ENCODE results near the gene RUVBL1. TPM values are rescaled to one million over a fixed set of nuclear protein-coding genes. Genes with fewer than 3 reads are reported as not detected.

The RUVBL1 gene
- total RNA-seq (10 to 100 TPM in 2 of 5 donors, 1 to 10 TPM in 2, not detected in 1; 3.5 to 26.4 (median 9.2) TPM), polyA plus RNA-seq (10 to 100 TPM; 12.7 to 17.8 (median 14.6) TPM)
- long read RNA-seq, donor 1, full-length matches to known transcripts = 3 of 3 reads
- long read RNA-seq, donor 1, partial matches to known transcripts = 0 of 3 reads
- long read RNA-seq, donor 1, other reads (novel, unspliced or antisense) = 0 of 3 reads
- long read RNA-seq, donor 2, full-length matches to known transcripts = 13 of 18 reads
- long read RNA-seq, donor 2, partial matches to known transcripts = 5 of 18 reads
- long read RNA-seq, donor 2, other reads (novel, unspliced or antisense) = 0 of 18 reads
- long read RNA-seq, donor 3, full-length matches to known transcripts = 2 of 2 reads
- long read RNA-seq, donor 3, partial matches to known transcripts = 0 of 2 reads
- long read RNA-seq, donor 3, other reads (novel, unspliced or antisense) = 0 of 2 reads
- long read RNA-seq, donor 4, partial matches to known transcripts = 0 of 1 reads
- long read RNA-seq, donor 4, other reads (novel, unspliced or antisense) = 0 of 1 reads
- long read RNA-seq, donor 5, full-length matches to known transcripts = 12 of 17 reads
- long read RNA-seq, donor 5, partial matches to known transcripts = 5 of 17 reads
- long read RNA-seq, donor 5, other reads (novel, unspliced or antisense) = 0 of 17 reads
- long read RNA-seq, donor 6 = 0 reads
- long read RNA-seq, donor 7, full-length matches to known transcripts = 4 of 4 reads
- long read RNA-seq, donor 7, partial matches to known transcripts = 0 of 4 reads
- long read RNA-seq, donor 7, other reads (novel, unspliced or antisense) = 0 of 4 reads
- long read RNA-seq, donor 8, full-length matches to known transcripts = 8 of 8 reads
- long read RNA-seq, donor 8, partial matches to known transcripts = 0 of 8 reads
- long read RNA-seq, donor 8, other reads (novel, unspliced or antisense) = 0 of 8 reads
- long read RNA-seq, donor 9, full-length matches to known transcripts = 13 of 13 reads
- long read RNA-seq, donor 9, partial matches to known transcripts = 0 of 13 reads
- long read RNA-seq, donor 9, other reads (novel, unspliced or antisense) = 0 of 13 reads
- long read RNA-seq, donor 10 = 0 reads

DNA sequence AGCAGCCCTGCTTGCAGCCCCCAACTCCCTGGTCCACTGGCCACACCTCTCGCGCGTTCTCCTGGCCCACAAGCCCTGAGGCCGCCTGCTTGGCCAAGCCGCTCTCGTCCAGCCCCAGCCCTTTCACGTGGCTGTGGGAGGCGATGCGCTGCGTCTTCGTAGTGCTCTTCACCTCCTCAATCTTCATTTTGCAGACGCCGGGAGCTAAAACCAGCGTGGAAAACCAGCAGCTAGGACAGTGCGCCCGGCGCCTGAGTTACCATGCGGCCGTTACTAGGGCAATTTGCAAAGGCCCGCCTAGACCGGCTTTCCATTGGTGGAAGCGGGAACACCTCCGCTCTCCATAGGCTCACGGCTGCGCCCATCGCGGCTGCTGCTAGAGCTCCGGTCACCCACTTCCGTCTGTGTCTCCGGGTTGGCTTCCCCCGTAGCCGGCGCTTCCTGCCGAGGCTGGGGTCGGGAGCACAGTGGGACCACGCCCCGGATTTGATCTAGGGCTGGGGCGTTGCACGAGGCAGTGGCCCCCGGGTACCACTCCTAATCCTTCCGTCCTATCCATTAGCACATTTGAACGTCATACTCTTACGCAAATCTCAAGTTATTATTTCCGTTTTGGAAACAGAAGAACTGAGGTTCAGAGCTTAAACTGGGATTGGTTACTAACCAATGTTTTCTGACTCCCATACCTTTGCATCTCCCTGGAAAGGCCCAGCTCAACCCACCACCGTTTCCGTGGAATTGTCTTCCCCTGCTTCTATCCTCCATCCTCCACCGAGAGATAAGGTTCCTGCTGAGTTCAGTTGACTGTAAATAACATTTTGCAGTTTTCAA lies at the start of gene RUVBL1:
TSS of gene RUVBL1 (minus strand) at position 275 of the 831 bp plus-strand sequence. CDS start at position 187, 88 bp downstream.
- H3K4me3 ChIP-seq = peak within 1 kb of the TSS; percentile 92 to 97 (median 92)
- peaks cover 0 to 3% (median under 1%) of the 10 kb centered on the region in 4 donors for H3K36me3 ChIP-seq
- TF ChIP-seq POLR2A (IDR thresholded peaks at IDR 0.05) = no peak
- peak; percentile 9 for TF ChIP-seq EP300 (IDR thresholded peaks at IDR 0.05)
- no peak for TF ChIP-seq CTCF (IDR thresholded peaks at IDR 0.05)
- TF ChIP-seq POLR2AphosphoS5 (IDR thresholded peaks at IDR 0.05) = peak in 2 of 3 donors; percentile 51 to 83
- intact Hi-C loops (cut with DNase I; ENCODE audit: low total_unique reads) = no loop called here
- DNase-seq = peak; percentile 98 to 99
- whole genome bisulfite sequencing, 5 donors = 2 to 5% (median 3%) methylated on average over 34 to 47 of the region's 47 CpGs
- no peaks in the 10 kb centered on the region for H3K27me3 ChIP-seq
- peak within 1 kb of the TSS; percentile 46 to 83 (median 77) for H3K27ac ChIP-seq
- peaks cover 10 to 23% (median 17%) of the 10 kb centered on the region in 4 donors for H3K4me1 ChIP-seq
- no peaks in the 10 kb centered on the region for H3K9me3 ChIP-seq

DNA sequence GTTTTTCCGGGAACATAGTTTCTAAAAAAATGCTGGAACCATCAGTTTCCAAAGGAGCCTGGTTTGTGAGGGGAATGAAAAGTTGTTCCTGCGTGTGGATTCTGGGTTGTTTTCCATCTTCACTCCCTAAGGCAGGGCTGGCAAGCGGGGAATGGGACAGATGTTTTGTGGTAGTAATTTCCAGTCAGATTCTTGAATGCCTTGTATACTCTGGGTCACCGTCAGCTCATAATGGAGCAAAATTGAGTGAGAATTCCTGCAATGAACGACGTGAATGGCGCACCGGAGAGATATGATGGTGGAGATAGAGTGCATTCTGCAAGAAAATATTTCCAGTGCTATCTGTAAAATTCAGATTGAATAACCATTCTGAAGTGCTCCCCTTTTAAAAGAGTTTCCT lies 49.6 kb upstream of the RUVBL1 start:
- H3K27me3 ChIP-seq = no peaks in the 10 kb centered on the region
- WGBS, 5 donors = 89 to 93% (median 90%) methylated on average over 8 of the region's 8 CpGs
- intact Hi-C loops (cut with DNase I; ENCODE audit: low total_unique reads) = no loop called here
- no peak for DNase-seq
- H3K4me1 ChIP-seq = peaks cover 0 to 49% (median 23%) of the 10 kb centered on the region in 4 donors
- H3K36me3 ChIP-seq = no peaks in the 10 kb centered on the region
- H3K27ac ChIP-seq = no peak overlapping the region
- no peak overlapping the region for H3K4me3 ChIP-seq
- TF ChIP-seq CTCF (IDR thresholded peaks at IDR 0.05) (no peak), EP300 (IDR thresholded peaks at IDR 0.05) (no peak), POLR2A (IDR thresholded peaks at IDR 0.05) (no peak), POLR2AphosphoS5 (IDR thresholded peaks at IDR 0.05) (no peak)
- H3K9me3 ChIP-seq = no peaks in the 10 kb centered on the region

GRCh38 chr3:128170866-128171516 lies 47.4 kb upstream of the RUVBL1 start:
- DNase-seq = peak; percentile 34 to 90
- Histone ChIP-seq H3K9me3 (no peaks in the 10 kb centered on the region), H3K36me3 (no peaks in the 10 kb centered on the region), H3K27me3 (no peaks in the 10 kb centered on the region), H3K27ac (no peak overlapping the region), H3K4me1 (peaks cover 0 to 29% (median 13%) of the 10 kb centered on the region in 4 donors), H3K4me3 (no peak overlapping the region)
- intact Hi-C loops (cut with DNase I; ENCODE audit: low total_unique reads) = no loop called here
- TF ChIP-seq POLR2A (IDR thresholded peaks at IDR 0.05) (no peak), EP300 (IDR thresholded peaks at IDR 0.05) (no peak), CTCF (IDR thresholded peaks at IDR 0.05) (peak in 5 of 7 experiments; percentile 47 to 68 (median 53))
- WGBS, 5 donors = 15 to 28% (median 23%) methylated on average over 5 of the region's 5 CpGs

Measured in stomach (tissue), 19 donors.